Ovary (tissue), 9 donors: ENCODE results near the gene RNASE11. TPM values are rescaled to one million over a fixed set of nuclear protein-coding genes. Genes with fewer than 3 reads are reported as not detected.
"Not testable (repeated sequence)": the region's sequence is repeated elsewhere in the genome, so short reads cannot be mapped to it uniquely, and the experiment has no call there.

Experiments used
- DNase-seq, 5 donors: peaks; one replicate each; pipeline ENCODE4 v3.0.0-alpha.2; 2019 to 2020
- H3K27ac ChIP-seq, 2 donors: fragments of 200-600 bp; one replicate each; pipeline versions ENCODE4 v1.5.1 to v1.8.0; 2019 to 2022
- H3K27me3 ChIP-seq: fragments of 200-600 bp; one replicate; pipeline ENCODE4 v1.8.0; 2022
- H3K36me3 ChIP-seq: fragments of 200-600 bp; sonication (generic); one replicate; pipeline ENCODE4 v1.5.1; 2019
- H3K4me1 ChIP-seq: one replicate; pipeline ENCODE4 v1.8.1; 2013; ENCODE audit warnings: mild to moderate bottlenecking, moderate library complexity; ENCODE audit not compliant: insufficient read depth
- H3K4me3 ChIP-seq: fragments of 200-600 bp; sonication (generic); one replicate; pipeline ENCODE4 v1.5.1; 2017
- H3K9me3 ChIP-seq, 2 donors: fragments of 200-600 bp in 1 of 2; sonication (generic) in 1 of 2; one replicate each; pipeline versions ENCODE4 v1.5.1 to v1.8.1; 2013 to 2019; ENCODE audit warnings: mild to moderate bottlenecking in 1 of 2, moderate library complexity in 1 of 2
- EP300 ChIP-seq: sonication (generic); formaldehyde crosslinking; IDR thresholded peaks from one replicate; pipeline ENCODE4 v1.6.1; 2017; ENCODE audit warnings: antibody characterized with exemption
- POLR2A ChIP-seq: fragments of 450-650 bp; IDR thresholded peaks from one replicate; pipeline ENCODE4 v1.6.1; 2017; ENCODE audit warnings: antibody characterized with exemption, mild to moderate bottlenecking, moderate library complexity
- WGBS, 3 donors: extraction: QIAGEN DNeasy Blood & Tissue Kit in 1 of 3; methylation state at CpG; one replicate each; pipeline versions ENCODE4 v1.1.5 to v1.1.7; 2013 to 2017; 5-methylcytosine and 5-hydroxymethylcytosine counted together
- intact Hi-C, 4 donors: fragments of 100-400 bp; cut with DNase I; formaldehyde crosslinking; loops; one replicate each; pipeline versions ENCODE4 v1.11.0 to v1.15.1; 2022 to 2023
- polyA plus RNA-seq, 2 donors: library from polyadenylated mRNA; stranded (reverse); fragments of 200-250 nt in 1 of 2; fragments of 350-450 nt in 1 of 2; fragmentation: Illumina TruSeq in 1 of 2; extraction: RNeasy Lipid Tissue Mini Kit (QIAGEN cat#74804) in 1 of 2; gene quantifications; one replicate each; pipeline ENCODE4 v1.2.3, GENCODE V29; 2013 to 2014
- total RNA-seq, 7 donors: library from RNA; depleted of rRNA in 2 of 7; stranded (reverse); fragments of >200 nt in 2 of 7; fragmentation: NEBNext Ultra II Directional in 3 of 7; extraction: Animal tissue kit (Norgen Biotek cat#: 25700) in 3 of 7; gene quantifications; one replicate each; pipeline versions ENCODE4 v1.1.0 to v1.2.4, GENCODE V29; 2016 to 2023
- TF ChIP-seq, protein P1 (sequence below), 3 donors: fragments of 450-650 bp in 2 of 3; fragments of 200-600 bp in 1 of 3; IDR thresholded peaks; one replicate each; pipeline versions ENCODE4 v1.5.1 to v1.8.0; 2016 to 2022; ENCODE audit warnings: antibody characterized with exemption in 3 of 3, mild to moderate bottlenecking in 1 of 3
- donor health status: DM: no; HTN: no; CAD: no; lungs with moderate emphysema.
- donor health status: DM: no; HTN: no; CAD: no.
- donor health status: Bipolar disorder and iron deficiency.
- donor health status: DM: yes; HTN: yes; CAD: no.
- donor health status: DM: no; HTN: no; CAD: no.
- donor health status: DM: yes; HTN: yes; CAD: no.

The RNASE11 gene
- total and polyA plus RNA-seq, 9 donors, result 0.28 TPM; not detected in 8

DNA sequence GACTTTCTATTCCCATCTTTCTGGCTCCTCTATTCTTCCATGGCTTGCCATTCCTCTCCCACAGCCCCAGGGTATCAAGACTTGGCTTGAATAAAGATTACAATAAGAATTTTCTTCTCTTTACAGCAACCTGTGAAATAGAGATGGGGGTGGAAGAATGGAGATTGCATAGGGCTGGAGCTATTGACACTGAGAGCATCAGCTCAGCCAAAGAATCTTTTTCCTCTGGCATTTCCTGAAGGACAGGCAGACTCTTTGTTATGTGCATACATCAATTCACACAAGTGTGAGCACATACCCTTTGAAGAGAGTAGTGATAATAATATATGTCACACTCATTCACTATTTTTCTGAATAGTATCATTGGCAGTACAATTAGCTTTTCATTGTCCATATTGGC is 4.7 kb downstream of the RNASE11 start:
- no peak overlapping the region for H3K27ac ChIP-seq
- no peaks in the 10 kb centered on the region for H3K27me3 ChIP-seq
- intact Hi-C loops, result no loop called here
- H3K4me3 ChIP-seq, result no peak overlapping the region
- H3K36me3 ChIP-seq, result no peaks in the 10 kb centered on the region
- TF ChIP-seq, protein P1, sequence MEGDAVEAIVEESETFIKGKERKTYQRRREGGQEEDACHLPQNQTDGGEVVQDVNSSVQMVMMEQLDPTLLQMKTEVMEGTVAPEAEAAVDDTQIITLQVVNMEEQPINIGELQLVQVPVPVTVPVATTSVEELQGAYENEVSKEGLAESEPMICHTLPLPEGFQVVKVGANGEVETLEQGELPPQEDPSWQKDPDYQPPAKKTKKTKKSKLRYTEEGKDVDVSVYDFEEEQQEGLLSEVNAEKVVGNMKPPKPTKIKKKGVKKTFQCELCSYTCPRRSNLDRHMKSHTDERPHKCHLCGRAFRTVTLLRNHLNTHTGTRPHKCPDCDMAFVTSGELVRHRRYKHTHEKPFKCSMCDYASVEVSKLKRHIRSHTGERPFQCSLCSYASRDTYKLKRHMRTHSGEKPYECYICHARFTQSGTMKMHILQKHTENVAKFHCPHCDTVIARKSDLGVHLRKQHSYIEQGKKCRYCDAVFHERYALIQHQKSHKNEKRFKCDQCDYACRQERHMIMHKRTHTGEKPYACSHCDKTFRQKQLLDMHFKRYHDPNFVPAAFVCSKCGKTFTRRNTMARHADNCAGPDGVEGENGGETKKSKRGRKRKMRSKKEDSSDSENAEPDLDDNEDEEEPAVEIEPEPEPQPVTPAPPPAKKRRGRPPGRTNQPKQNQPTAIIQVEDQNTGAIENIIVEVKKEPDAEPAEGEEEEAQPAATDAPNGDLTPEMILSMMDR (IDR thresholded peaks at IDR 0.05), result no peak
- no peak for TF ChIP-seq POLR2A
- TF ChIP-seq EP300, result no peak
- H3K4me1 ChIP-seq, result no peaks in the 10 kb centered on the region
- DNase-seq, result no peak
- H3K9me3 ChIP-seq, result no peaks in the 10 kb centered on the region

DNA sequence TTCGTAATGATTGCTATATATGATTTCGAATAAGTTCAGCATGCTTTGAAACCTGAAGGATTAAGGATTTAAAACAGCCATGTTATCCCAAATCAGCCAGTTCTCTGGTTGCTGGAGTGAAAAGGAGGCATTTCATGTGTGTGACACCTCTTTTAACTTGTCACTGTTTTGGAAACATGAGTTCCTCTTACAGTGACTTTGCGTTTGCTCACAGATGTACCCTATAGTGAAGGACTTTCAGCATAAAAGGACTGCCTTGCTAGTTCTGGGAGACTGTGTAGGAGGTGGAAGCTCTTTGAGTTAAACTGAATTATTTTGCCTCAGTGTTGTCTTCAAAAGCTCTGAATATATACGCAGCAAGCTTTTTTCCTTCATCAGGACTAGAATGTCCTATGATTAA is 7.6 kb downstream of the RNASE11 start:
- Histone ChIP-seq H3K36me3 (no peaks in the 10 kb centered on the region), H3K4me1 (no peaks in the 10 kb centered on the region), H3K9me3 (no peaks in the 10 kb centered on the region), H3K4me3 (no peak overlapping the region), H3K27me3 (no peaks in the 10 kb centered on the region), H3K27ac (no peak overlapping the region)
- TF ChIP-seq, protein P1 (IDR thresholded peaks at IDR 0.05), result no peak
- TF ChIP-seq EP300 (no peak), POLR2A (no peak)
- no peak for DNase-seq
- 73 to 77% (median 75%) methylated on average over 4 of the region's 4 CpGs for WGBS, 3 donors
- intact Hi-C loops, result no loop called here

DNA sequence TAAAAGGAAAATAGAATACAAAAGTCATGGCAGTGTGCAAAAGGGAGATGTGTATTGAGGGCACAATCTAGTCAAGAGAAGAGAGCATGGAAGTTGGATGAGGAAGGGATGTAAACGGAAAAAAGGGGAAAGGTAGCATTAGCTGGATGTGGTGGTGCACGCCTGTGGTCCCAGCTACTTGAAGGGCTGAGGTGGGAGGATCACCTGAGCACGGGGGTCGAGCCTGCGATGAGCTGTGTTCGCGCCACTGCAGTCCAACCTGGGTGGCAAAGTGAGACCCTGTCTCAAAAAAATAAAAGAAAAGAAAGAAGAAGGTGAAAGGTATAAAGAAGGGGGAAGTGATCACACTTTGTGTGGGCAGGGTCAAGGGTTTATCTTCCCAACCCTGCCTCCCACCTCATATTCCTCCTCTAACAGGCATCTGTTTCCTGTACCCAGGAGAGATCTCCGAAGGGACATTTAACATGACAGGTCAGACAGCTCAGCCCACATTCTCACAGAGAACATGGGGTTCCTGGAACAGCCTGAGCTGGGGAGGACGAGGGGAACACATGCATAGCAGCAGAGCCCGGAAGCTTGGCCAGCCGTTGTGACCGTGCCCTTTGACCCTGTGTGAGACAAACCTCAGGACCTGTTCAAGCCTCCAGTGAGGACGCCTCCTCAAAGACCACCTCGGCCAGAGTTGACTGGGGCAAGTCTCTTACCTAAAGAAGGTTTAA is 8.9 kb downstream of the RNASE11 start:
- Histone ChIP-seq H3K36me3 (no peaks in the 10 kb centered on the region), H3K27ac (no peak overlapping the region), H3K4me3 (no peak overlapping the region), H3K9me3 (no peaks in the 10 kb centered on the region), H3K4me1 (no peaks in the 10 kb centered on the region), H3K27me3 (no peaks in the 10 kb centered on the region)
- DNase-seq, result no peak
- intact Hi-C loops, result no loop called here
- TF ChIP-seq, protein P1 (IDR thresholded peaks at IDR 0.05), result no peak
- TF ChIP-seq EP300 (no peak), POLR2A (no peak)
- 65 to 67% (median 65%) methylated on average over 14 of the region's 14 CpGs for WGBS, 3 donors

DNA sequence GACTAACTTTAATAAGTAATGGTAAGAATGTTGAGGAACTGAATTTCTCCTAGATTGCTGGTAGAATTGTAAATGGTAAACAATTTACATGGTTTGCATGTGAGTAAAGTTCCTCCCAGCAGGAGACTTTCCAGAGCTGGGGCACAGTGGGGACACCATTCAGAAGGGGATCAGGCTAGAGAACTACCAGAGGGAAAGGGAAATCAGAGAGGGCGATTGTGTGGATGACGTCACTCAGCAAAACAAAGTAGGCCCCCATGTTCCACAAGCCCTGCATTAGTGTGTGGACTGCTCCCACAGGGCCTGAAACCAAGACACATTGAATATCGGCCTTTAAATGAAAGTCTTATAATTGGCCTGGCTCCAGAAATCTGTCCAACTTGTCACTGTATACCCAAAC is 9.5 kb downstream of the RNASE11 start:
- Histone ChIP-seq H3K4me1 (no peaks in the 10 kb centered on the region), H3K27ac (no peak overlapping the region), H3K36me3 (no peaks in the 10 kb centered on the region), H3K27me3 (no peaks in the 10 kb centered on the region), H3K4me3 (no peak overlapping the region), H3K9me3 (no peaks in the 10 kb centered on the region)
- intact Hi-C loops, result no loop called here
- 59 to 69% (median 64%) methylated on average over 3 of the region's 3 CpGs for WGBS, 3 donors
- TF ChIP-seq EP300, result no peak
- TF ChIP-seq, protein P1 (IDR thresholded peaks at IDR 0.05), result no peak
- TF ChIP-seq POLR2A, result no peak
- no peak for DNase-seq

DNA sequence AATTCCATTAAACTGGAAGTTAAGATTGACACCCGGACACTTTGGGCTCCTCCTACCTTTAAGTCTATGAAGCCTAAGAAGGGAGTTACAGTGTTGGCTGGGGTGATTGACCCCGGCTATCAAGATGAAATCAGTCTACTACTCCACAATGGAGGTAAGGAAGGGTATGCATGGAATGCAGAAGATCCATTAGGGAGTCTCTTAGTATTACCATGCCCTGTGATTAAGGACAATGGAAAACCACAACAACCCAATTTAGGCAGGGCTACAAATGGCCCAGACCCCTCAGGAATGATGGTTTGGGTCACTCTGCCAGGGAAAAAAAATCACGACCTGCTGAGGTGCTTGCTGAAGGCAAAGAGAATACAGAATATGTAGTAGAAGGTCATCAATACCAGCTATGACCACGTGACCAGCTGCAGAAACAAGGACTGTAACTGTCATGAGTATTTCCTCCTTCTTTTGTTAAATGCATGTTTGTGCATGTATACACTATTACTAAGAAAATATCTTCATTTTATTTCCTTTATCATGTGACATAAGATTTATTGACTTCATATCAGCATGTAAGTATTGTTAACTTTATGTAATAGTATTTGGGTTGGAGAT is 15.3 kb downstream of the RNASE11 start:
- H3K9me3 ChIP-seq, DNase-seq, H3K4me3 ChIP-seq, H3K27me3 ChIP-seq, H3K27ac ChIP-seq, H3K36me3 ChIP-seq, intact Hi-C loops, H3K4me1 ChIP-seq: not testable (repeated sequence)
- 64 to 70% (median 64%) methylated on average over 4 of the region's 4 CpGs for WGBS, 3 donors

DNA sequence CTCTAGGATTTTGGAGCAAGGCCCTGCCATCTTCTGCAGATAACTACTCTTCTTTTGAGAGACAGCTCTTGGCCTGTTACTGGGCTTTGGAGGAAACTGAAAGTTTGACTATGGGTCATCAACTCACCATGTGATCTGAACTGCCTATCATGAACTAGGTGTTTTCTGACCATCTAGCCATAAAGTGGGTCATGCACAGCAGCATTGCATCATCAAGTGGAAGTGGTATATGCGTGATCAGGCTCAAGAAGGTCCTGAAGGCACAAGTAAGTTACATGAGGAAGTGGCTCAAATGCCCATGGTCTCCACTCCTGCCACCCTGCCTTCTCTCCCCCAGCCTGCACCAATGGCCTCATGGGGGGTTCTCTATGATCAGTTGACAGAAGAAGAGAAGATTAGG is 17.1 kb downstream of the RNASE11 start:
- 47 to 87% (median 80%) methylated on average over 1 of the region's 1 CpG for WGBS, 3 donors
- H3K27ac ChIP-seq, result not testable (repeated sequence)

DNA sequence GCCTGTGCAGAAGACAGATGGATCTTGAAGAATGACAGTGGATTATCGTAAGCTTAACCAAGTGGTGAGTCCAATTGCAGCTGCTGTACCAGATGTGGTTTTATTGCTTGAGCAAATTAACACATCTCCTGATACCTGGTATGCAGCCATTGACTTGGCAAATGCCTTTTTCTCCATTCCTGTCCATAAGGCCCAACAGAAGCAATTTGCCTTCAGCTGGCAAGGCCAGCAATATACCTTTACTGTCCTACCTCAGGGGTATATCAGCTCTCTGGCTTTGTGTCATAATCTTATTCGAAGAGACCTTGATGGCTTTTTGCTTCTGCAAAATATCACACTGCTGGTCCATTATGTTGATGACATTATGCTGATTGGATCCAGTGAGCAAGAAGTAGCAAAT is 17.9 kb downstream of the RNASE11 start:
- H3K9me3 ChIP-seq, DNase-seq, intact Hi-C loops, H3K27me3 ChIP-seq, H3K36me3 ChIP-seq, H3K4me1 ChIP-seq, H3K4me3 ChIP-seq, H3K27ac ChIP-seq: not testable (repeated sequence)
- 84 to 92% (median 89%) methylated on average over 2 of the region's 2 CpGs for WGBS, 3 donors

More for the DNA sequence above, 17.1 kb downstream of the RNASE11 start:
- H3K36me3 ChIP-seq, H3K27me3 ChIP-seq, H3K4me3 ChIP-seq, H3K4me1 ChIP-seq, intact Hi-C loops, DNase-seq, H3K9me3 ChIP-seq: not testable (repeated sequence)
